Measurements from ENCODE around the gene UBL7. TPM values are rescaled to one million over a fixed set of nuclear protein-coding genes. Genes with fewer than 3 reads are reported as not detected.

UBL7 gene
- total RNA-seq, 1 donor from 2014 or later = 65.2 TPM

DNA sequence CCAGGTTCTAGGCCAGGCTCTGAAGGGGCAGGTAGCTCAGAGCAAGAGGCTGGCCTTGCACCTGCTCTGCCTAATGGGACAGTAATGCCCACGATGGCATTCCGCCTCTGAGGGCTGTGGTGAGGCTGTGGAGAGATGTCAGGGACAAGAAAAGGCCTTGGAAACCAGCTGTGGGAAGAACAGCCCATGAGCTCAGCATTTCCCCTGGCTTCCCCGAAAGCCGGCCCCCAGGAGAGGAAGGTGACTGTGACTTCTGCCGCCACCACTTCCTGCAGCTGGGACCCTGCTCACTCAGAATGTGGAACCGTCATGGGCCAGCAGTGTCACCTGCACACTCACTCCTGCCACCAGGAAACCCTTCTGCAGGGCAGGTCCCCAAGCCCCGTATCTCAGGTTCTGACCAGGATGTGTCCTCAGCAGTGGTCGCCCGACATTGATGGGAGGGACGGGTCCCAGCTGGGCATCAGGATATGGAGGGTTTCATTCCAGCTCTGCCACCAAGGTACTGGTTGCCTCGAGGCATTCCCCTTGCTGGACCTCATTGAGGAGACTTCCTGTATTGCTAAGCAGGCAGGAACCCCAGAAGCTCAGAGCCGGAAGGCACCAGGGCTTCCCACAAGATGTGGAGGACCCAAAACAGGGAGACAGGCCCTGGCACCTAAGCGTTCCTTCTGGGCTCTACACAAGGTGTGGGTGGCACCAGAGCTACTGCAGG lies 57.9 kb downstream of the UBL7 start:
- Histone ChIP-seq H3K4me3 (ENCODE audit: low read depth, low read length) (no peak overlapping the region), H3K36me3 (ENCODE audit: control insufficient read depth, insufficient read depth, low read length) (no peaks in the 10 kb centered on the region), H3K27me3 (ENCODE audit: control insufficient read depth, insufficient read depth, low read length) (no peaks in the 10 kb centered on the region)
- no peak for DNase-seq (ENCODE audit: low read depth)
- TF ChIP-seq, protein P1, sequence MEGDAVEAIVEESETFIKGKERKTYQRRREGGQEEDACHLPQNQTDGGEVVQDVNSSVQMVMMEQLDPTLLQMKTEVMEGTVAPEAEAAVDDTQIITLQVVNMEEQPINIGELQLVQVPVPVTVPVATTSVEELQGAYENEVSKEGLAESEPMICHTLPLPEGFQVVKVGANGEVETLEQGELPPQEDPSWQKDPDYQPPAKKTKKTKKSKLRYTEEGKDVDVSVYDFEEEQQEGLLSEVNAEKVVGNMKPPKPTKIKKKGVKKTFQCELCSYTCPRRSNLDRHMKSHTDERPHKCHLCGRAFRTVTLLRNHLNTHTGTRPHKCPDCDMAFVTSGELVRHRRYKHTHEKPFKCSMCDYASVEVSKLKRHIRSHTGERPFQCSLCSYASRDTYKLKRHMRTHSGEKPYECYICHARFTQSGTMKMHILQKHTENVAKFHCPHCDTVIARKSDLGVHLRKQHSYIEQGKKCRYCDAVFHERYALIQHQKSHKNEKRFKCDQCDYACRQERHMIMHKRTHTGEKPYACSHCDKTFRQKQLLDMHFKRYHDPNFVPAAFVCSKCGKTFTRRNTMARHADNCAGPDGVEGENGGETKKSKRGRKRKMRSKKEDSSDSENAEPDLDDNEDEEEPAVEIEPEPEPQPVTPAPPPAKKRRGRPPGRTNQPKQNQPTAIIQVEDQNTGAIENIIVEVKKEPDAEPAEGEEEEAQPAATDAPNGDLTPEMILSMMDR (IDR thresholded peaks at IDR 0.05; ENCODE audit: insufficient read depth, low read length, poor library complexity, severe bottlenecking) = no peak

- TF ChIP-seq, protein P1 (IDR thresholded peaks at IDR 0.05; ENCODE audit: insufficient read depth, low read length, poor library complexity, severe bottlenecking) = no peak
- H3K27me3 ChIP-seq (ENCODE audit: control insufficient read depth, insufficient read depth, low read length) = no peaks in the 10 kb centered on the region
- no peak for DNase-seq (ENCODE audit: low read depth)
- no peak overlapping the region for H3K4me3 ChIP-seq (ENCODE audit: low read depth, low read length)
- no peaks in the 10 kb centered on the region for H3K36me3 ChIP-seq (ENCODE audit: control insufficient read depth, insufficient read depth, low read length)
Measured at GRCh38 chr15:74402337-74402841, 58.6 kb downstream of the UBL7 start.

DNA sequence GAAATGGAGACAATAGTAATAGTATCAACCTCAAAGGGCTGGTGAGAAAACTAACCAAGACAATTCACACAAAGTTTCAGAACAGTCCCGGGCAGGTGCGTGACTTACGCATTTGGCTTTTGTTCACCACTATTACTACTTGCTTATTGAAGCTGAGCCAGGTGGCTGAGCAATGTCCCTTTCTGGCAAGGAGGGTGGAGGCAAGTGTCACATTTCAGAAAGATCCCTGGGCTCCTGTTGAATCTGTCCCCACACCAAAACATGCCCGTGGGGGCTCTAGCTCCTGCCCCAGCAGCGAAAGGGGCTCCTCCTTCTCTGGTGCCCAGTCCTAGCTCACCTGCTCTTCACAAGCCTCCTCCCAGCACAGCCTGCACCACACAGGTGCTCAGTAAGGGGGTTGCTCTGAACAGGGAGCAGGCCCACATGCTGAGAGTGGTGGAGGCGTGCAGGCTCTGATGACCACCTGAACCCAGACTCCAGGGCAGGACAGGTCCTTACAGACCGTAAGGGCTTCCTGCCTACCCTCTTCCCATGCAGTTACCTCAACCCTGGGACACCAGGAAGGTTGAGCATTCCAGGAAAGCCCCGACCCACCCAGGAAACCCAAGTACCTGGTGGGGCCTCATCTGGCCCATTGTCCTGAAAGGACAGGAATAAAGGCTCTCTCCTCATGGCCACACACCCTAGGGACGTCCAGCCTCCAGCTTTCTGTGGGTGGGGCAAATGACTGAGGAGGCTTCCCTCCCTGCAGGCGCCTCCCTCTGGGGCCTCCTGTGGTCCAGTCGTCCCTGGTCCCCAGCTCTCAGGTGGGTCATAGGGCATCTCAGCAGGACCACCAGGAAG lies 59.8 kb downstream of the UBL7 start:
- no peaks in the 10 kb centered on the region for H3K27me3 ChIP-seq (ENCODE audit: control insufficient read depth, insufficient read depth, low read length)
- H3K4me3 ChIP-seq (ENCODE audit: low read depth, low read length) = no peak overlapping the region
- DNase-seq (ENCODE audit: low read depth) = no peak

GRCh38 chr15:74400313-74400860 lies 60.6 kb downstream of the UBL7 start:
- Histone ChIP-seq H3K4me3 (ENCODE audit: low read depth, low read length) (no peak overlapping the region), H3K36me3 (ENCODE audit: control insufficient read depth, insufficient read depth, low read length) (no peaks in the 10 kb centered on the region), H3K27me3 (ENCODE audit: control insufficient read depth, insufficient read depth, low read length) (no peaks in the 10 kb centered on the region)
- TF ChIP-seq, protein P1 (IDR thresholded peaks at IDR 0.05; ENCODE audit: insufficient read depth, low read length, poor library complexity, severe bottlenecking) = no peak
- DNase-seq (ENCODE audit: low read depth) = no peak

More for the DNA sequence above, 59.8 kb downstream of the UBL7 start:
- TF ChIP-seq, protein P1 (IDR thresholded peaks at IDR 0.05; ENCODE audit: insufficient read depth, low read length, poor library complexity, severe bottlenecking) = no peak
- H3K36me3 ChIP-seq (ENCODE audit: control insufficient read depth, insufficient read depth, low read length) = no peaks in the 10 kb centered on the region

- DNase-seq (ENCODE audit: low read depth) = no peak
- Histone ChIP-seq H3K27me3 (ENCODE audit: control insufficient read depth, insufficient read depth, low read length) (no peaks in the 10 kb centered on the region), H3K36me3 (ENCODE audit: control insufficient read depth, insufficient read depth, low read length) (no peaks in the 10 kb centered on the region), H3K4me3 (ENCODE audit: low read depth, low read length) (no peak overlapping the region)
- TF ChIP-seq, protein P1 (IDR thresholded peaks at IDR 0.05; ENCODE audit: insufficient read depth, low read length, poor library complexity, severe bottlenecking) = no peak
Measured at GRCh38 chr15:74399511-74400312, 61.2 kb downstream of the UBL7 start.

Data from kidney epithelial cell (primary cell).